Sigmoid colon (tissue), 4 donors: ENCODE measurements around the gene APOBEC3B.

Experiments
- CTCF ChIP-seq, 4 experiments: fragments of 450-650 bp in 3 of 4; fragments of 200-600 bp in 1 of 4; IDR thresholded peaks; one replicate each; pipeline ENCODE4 v1.5.1; 2016 to 2019; ENCODE audit warnings: antibody characterized with exemption in 4 of 4, mild to moderate bottlenecking in 3 of 4, moderate library complexity in 2 of 4
- EP300 ChIP-seq, 4 donors: sonication (generic); formaldehyde crosslinking; IDR thresholded peaks; one replicate each; pipeline ENCODE4 v1.6.1; 2017; ENCODE audit warnings: antibody characterized with exemption in 4 of 4
- POLR2A ChIP-seq, 2 donors: fragments of 450-650 bp; IDR thresholded peaks; one replicate each; pipeline ENCODE4 v1.6.1; 2016; ENCODE audit warnings: antibody characterized with exemption in 2 of 2, mild to moderate bottlenecking in 2 of 2, moderate library complexity in 2 of 2

GRCh38 chr22:38968801-38969200 is 13.3 kb upstream of the APOBEC3B start:
- TF ChIP-seq CTCF (IDR thresholded peaks at IDR 0.05) (no peak), POLR2A (IDR thresholded peaks at IDR 0.05) (no peak), EP300 (IDR thresholded peaks at IDR 0.05) (no peak)
